Brain microvascular endothelial cell (primary cell): ENCODE data around the gene TRPV5.

Experiments
- DNase-seq: peaks from one replicate; pipeline ENCODE4 v3.0.0-alpha.2; 2020
- H3K27ac ChIP-seq: fragments of 250-450 bp; sonication (Bioruptor Pico); 2 replicates; pipeline ENCODE4 v1.5.1; 2020; ENCODE audit warnings: mild to moderate bottlenecking, moderate library complexity
- H3K27me3 ChIP-seq: fragments of 250-450 bp; sonication (Bioruptor Pico); replicated peaks from 2 replicates; pipeline ENCODE4 v1.5.1; 2020; ENCODE audit warnings: mild to moderate bottlenecking
- H3K36me3 ChIP-seq: fragments of 250-450 bp; sonication (Bioruptor Pico); replicated peaks from 2 replicates; pipeline ENCODE4 v1.5.1; 2020; ENCODE audit warnings: mild to moderate bottlenecking
- H3K4me3 ChIP-seq: 2 replicates; pipeline ENCODE4 v1.5.1; 2011; ENCODE audit warnings: low read depth, mild to moderate bottlenecking, control low read depth, low read length, moderate library complexity
- in situ Hi-C: cut with HindIII; loops from 2 replicates; pipeline ENCODE4 v1.10.0; 2017; ENCODE audit warnings: low sequenced_read_pairs, low pct_ligation_motif_present
- TF ChIP-seq, protein P1 (sequence below): IDR thresholded peaks from 2 replicates; pipeline ENCODE4 v1.5.1; 2011; ENCODE audit warnings: low read depth, mild to moderate bottlenecking, moderate library complexity, low read length, control low read depth, inconsistent platforms; ENCODE audit errors: missing control alignments

TRPV5 gene

DNA sequence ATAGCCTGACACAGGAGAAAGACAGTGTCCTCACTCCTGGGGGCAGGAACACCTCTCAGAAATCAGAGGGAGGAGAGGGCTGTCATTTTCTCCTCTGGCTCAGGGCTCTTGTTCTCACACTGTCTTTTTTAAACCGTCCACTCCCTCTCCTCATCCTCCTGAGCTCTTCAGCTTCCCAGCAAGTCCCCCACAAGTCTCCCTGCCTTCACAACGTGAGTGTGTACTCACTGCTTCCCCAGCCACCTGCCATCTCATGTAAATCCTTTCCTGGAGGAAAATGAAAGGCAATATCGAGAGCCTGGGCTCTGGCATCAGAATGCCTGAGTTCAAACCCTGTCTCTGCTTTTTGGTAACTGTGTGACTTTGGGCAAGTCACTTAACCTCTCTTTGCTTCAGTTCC, 11.5 kb upstream of the TRPV5 start:
- H3K27me3 ChIP-seq = no peaks in the 10 kb centered on the region
- H3K36me3 ChIP-seq = no peaks in the 10 kb centered on the region
- H3K27ac ChIP-seq = no peak overlapping the region
- TF ChIP-seq, protein P1, sequence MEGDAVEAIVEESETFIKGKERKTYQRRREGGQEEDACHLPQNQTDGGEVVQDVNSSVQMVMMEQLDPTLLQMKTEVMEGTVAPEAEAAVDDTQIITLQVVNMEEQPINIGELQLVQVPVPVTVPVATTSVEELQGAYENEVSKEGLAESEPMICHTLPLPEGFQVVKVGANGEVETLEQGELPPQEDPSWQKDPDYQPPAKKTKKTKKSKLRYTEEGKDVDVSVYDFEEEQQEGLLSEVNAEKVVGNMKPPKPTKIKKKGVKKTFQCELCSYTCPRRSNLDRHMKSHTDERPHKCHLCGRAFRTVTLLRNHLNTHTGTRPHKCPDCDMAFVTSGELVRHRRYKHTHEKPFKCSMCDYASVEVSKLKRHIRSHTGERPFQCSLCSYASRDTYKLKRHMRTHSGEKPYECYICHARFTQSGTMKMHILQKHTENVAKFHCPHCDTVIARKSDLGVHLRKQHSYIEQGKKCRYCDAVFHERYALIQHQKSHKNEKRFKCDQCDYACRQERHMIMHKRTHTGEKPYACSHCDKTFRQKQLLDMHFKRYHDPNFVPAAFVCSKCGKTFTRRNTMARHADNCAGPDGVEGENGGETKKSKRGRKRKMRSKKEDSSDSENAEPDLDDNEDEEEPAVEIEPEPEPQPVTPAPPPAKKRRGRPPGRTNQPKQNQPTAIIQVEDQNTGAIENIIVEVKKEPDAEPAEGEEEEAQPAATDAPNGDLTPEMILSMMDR = no peak
- H3K4me3 ChIP-seq = no peak overlapping the region
- no peak for DNase-seq
- in situ Hi-C loops = no loop called here

DNA sequence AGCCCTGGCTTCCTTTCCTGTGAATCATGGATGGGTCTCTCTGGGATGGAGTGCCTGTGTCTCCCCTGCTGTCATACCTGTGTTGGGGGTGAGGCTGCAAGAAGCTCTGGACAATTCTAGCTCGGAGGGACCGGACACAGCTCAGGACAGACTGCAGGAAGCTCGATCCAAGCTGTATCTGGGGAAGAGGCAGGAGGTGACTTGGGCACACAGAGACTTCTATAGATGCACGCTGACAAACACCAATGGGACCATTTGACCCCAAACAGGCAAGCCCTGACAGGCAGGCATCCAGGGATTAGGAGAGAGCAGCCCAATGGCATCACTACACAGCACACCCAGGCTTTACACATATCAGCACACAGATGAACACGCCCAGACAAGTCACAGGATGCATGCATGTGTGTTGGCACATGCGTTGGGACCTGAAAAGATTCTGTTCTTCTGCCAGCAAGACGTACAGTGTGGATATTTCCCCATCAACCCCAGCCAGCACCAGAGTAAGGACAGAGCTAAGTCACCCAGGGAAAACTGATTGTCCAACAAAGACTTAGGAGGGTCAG, 10.2 kb upstream of the TRPV5 start:
- Histone ChIP-seq H3K27me3 (no peaks in the 10 kb centered on the region), H3K27ac (no peak overlapping the region), H3K36me3 (no peaks in the 10 kb centered on the region), H3K4me3 (no peak overlapping the region)
- no peak for DNase-seq
- TF ChIP-seq, protein P1 = no peak
- in situ Hi-C loops = no loop called here

DNA sequence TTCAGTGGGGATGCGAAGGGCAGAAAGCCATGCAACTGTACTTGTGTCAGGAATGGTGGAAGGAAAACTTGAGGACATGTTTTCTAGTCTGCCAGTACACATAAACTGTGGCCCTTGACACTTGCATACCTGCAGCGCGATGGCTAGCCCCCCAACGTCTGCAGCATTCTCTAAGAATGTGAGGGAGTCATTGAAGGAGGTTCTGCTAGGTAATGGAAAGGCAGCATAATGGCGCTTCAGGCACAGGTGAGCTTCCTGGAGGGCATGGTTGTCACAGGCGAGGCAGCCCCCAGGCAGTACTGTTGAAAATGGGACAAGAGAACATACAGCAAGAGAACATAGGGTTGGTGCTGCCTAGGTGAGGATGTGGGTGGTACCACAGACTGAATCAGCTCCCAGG, 9.2 kb upstream of the TRPV5 start:
- no peak overlapping the region for H3K27ac ChIP-seq
- DNase-seq = no peak
- in situ Hi-C loops = no loop called here
- no peaks in the 10 kb centered on the region for H3K27me3 ChIP-seq
- H3K4me3 ChIP-seq = no peak overlapping the region
- H3K36me3 ChIP-seq = no peaks in the 10 kb centered on the region
- TF ChIP-seq, protein P1 = no peak

DNA sequence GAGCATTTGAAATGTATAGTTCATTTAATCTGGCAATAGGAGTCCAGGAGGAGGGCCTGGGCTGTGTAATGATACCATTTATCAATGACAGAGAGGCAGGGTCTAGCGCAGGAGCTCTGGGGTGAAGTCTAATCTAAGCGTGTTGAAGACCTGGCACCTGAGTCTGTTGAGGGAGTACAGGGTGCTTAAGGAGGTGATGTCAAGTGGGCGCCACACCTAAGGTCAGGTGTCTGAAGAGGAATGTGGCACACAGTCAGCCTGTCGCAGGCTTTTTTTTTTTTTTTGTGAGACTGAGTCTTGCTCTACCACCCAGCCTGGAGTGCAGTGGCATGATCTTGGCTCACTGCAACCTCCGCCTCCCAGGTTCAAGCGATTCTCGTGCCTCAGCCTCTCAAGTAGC, 8.0 kb upstream of the TRPV5 start:
- TF ChIP-seq, protein P1 = no peak
- Histone ChIP-seq H3K4me3 (no peak overlapping the region), H3K36me3 (no peaks in the 10 kb centered on the region), H3K27me3 (no peaks in the 10 kb centered on the region), H3K27ac (no peak overlapping the region)
- in situ Hi-C loops = no loop called here
- DNase-seq = no peak

DNA sequence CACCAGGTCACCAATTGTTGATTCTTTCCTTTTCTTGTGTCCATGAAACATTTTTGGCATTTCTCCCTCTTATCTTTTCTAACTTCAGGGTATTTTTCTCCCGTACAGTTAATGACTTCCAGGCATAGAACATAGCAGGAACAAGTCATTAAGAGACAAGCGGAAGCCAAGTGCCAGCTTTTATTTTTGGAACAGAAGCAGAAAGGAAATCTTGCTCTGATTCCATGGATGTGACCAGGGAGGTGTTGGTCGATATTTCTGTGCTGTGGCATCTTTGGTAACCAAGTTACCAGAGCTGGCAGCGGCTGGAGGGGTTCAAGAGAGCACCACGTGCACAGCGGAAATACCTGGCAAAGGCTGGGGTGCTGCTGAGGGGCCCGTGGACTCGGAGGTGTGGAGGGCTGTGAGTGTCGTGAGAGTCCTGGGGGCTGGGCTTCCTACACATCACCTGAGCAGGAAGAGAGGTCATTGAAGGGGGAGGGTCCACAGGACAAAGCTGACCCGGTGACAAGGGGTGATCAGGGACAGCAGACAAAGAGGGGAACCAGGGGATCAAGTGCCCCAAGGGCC, 7.5 kb upstream of the TRPV5 start:
- in situ Hi-C loops = no loop called here

More for the DNA sequence above, 7.5 kb upstream of the TRPV5 start:
- Histone ChIP-seq H3K27ac (no peak overlapping the region), H3K4me3 (no peak overlapping the region), H3K36me3 (no peaks in the 10 kb centered on the region), H3K27me3 (no peaks in the 10 kb centered on the region)
- DNase-seq = no peak
- TF ChIP-seq, protein P1 = no peak
